Measurements from ENCODE around the gene ZMYND11.

DNA sequence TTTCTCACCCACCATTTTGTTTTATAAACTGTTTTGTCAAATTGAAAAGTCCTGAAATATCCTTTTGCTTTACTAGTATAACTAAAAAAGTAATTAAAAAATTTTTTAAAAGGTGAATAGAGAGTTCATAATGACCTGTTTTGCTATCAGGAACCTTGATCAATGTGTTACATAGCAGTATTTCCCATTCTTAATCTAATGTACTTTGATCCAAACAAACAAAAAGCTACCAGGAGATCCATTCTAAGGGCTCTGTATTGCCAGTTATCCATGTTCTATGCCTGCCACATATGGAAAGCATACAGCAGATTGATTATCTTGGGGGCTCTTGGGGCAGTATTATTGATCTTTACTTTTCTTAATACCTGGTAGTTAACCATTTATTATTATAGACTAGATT, 32.1 kb downstream of the ZMYND11 start:
- TF ChIP-seq, protein P1, sequence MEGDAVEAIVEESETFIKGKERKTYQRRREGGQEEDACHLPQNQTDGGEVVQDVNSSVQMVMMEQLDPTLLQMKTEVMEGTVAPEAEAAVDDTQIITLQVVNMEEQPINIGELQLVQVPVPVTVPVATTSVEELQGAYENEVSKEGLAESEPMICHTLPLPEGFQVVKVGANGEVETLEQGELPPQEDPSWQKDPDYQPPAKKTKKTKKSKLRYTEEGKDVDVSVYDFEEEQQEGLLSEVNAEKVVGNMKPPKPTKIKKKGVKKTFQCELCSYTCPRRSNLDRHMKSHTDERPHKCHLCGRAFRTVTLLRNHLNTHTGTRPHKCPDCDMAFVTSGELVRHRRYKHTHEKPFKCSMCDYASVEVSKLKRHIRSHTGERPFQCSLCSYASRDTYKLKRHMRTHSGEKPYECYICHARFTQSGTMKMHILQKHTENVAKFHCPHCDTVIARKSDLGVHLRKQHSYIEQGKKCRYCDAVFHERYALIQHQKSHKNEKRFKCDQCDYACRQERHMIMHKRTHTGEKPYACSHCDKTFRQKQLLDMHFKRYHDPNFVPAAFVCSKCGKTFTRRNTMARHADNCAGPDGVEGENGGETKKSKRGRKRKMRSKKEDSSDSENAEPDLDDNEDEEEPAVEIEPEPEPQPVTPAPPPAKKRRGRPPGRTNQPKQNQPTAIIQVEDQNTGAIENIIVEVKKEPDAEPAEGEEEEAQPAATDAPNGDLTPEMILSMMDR (IDR thresholded peaks at IDR 0.05): no peak
- no peak for TF ChIP-seq ZFX (IDR thresholded peaks at IDR 0.05; ENCODE audit: borderline replicate concordance)
